HG03066 (cell line): ENCODE measurements around the gene FOXN3.

Experiments
- ATAC-seq: cut with Tn5 transposase; IDR thresholded peaks from one replicate; pipeline ENCODE4 v1.9.1; 2021; ENCODE audit warnings: low read depth; ENCODE audit not compliant: unreplicated experiment

Gene FOXN3, protein sequence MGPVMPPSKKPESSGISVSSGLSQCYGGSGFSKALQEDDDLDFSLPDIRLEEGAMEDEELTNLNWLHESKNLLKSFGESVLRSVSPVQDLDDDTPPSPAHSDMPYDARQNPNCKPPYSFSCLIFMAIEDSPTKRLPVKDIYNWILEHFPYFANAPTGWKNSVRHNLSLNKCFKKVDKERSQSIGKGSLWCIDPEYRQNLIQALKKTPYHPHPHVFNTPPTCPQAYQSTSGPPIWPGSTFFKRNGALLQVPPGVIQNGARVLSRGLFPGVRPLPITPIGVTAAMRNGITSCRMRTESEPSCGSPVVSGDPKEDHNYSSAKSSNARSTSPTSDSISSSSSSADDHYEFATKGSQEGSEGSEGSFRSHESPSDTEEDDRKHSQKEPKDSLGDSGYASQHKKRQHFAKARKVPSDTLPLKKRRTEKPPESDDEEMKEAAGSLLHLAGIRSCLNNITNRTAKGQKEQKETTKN

DNA sequence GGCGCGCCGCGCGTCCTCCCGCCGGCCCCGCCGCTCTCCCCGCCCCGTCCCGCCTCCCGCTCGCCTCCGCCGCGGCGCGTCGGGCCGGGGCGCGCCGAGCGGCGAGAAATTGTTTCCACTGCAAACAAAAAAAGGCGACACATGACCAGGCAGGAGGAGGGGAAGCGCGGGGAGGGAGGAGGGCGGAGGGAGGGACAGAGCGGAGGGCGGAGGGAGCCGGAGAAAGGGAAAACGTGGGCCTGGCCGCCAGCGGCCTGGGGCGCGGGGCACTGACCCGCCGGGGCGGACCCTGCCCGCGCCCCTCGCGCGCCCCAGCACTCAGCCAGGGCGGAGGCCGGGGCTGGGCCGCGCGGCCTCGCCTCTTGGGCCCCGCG is at the start of gene FOXN3:
TSS of gene FOXN3 (minus strand) at position 143 of the 374 bp plus-strand sequence. CDS start 4,757 bp downstream, outside the sequence.
- peak; percentile 41 for ATAC-seq

DNA sequence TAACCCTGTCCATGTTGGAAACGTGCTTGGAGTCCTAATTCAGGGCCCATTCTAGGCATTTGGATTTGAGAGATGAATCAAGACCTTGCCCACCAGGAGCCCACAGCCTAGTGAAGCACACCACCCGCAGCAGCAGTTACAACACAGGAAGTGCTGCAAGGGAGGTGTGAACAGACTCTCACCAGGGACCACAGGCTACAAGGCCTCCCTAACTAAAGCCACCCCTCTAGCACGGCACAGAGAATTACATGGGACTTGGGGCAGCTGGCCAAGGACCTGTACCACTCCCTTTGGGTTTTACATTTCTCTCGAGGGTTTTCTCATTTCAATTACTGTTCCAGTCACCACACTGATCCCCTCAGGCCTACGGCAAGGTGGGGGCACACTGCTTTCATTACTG is 49.5 kb upstream of the FOXN3 start:
- peak; percentile 50 for ATAC-seq

DNA sequence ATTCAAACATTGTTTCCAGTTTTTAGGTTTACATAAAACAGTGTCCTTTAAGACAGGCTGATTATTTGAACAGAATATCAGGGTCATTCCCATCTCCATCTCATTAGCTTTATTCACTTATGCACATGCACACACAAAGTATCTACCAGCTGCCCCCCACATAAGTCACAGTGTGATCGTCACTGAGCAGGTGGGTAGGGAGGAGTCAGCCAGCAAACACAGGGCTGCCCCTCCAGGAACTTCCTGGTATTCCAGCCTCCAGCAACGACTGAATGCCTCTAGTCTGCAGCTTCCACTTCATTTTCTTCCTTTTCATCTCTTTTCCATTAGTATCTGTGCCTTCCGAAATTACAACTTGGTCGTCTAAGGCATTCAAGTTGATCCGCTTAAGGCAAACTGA is 48.8 kb upstream of the FOXN3 start:
- ATAC-seq, result no peak

DNA sequence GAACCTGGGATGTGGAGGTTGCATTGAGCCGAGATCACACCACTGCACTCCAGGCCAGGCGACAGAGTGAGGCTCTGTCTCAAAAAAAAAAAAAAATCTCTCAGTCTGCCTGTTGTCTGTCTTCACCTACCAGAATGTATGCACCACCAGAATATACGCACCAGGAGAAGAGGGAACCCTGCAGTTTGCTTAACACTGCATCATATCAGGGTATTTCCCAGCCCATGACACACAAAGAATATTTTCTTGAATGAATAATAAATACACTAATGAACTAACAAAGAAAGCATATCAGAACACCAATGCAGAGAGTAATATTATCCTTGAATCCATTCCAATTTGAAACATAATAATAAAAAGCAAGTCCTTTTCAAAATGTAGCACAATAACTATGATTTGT is 44.2 kb upstream of the FOXN3 start:
- no peak for ATAC-seq

DNA sequence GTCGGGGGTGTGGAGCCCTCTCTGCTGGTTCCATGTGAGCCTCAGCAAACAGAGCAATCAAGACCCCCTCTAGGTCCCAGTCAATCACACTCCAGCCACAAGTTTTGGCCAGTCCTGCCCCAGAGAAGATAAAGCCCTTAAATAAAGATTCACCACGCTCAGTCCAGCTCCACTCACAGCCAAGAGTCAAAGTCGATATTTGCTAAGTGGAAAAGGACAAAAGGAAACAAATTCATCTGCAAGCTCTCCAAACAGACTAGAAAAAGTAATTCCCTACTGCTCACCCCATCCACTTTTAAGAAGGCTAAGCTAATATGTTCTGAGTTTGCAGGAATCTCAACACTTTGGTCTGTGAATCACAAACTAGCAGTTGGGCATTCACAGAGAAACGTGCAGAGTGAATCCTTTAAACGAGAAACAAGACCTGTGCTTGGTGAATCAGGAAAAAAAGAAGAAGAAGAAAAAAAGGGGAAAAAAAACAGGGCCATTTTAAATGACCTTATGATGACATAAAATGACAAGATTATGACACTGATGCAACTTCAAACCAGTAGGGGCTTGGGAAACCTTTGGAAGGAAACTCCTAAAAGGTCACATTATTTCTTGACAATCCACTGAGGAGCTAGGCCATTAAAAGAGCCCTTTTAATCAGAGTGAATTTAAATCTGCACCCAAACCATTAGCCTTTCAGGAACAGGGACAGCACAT is 41.8 kb upstream of the FOXN3 start:
- ATAC-seq, result no peak

DNA sequence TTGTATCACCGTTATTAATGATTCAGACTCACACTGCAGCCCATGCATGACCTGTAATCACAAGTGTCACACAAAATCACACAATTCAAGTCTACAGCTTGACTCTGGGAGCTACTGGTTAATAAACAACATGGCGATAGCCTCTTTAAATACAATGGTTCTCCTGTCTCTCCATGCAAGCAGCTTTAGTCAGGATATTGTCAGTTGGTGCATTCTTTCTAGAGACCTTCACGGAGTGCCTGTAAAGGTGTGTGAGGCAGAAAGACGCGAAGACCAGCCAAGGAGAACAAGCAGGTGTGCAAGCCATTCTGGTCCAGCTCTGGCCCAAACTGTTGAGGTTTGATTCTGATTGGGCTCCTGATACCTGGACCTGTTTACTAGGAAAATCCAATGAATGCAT is 40.0 kb upstream of the FOXN3 start:
- no peak for ATAC-seq

DNA sequence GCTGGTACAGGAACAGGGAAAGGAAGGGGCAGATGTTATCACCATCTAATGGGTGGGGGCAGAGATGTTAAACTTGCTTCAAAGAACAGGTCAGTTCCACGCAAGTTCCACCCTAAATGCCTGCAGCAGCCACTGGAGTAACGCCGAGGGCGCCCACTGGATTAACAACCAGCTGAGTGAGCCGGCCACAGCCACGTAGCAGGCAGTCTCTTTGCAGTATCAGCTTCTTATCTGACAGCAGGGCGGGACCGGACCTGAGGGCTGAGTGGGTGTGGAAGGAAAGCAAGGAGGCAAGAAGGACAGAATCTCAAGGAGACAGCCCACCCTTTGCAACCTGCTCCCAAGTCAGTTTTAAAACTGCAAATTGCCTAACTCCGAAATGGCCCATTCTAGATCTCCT is 38.4 kb upstream of the FOXN3 start:
- no peak for ATAC-seq

DNA sequence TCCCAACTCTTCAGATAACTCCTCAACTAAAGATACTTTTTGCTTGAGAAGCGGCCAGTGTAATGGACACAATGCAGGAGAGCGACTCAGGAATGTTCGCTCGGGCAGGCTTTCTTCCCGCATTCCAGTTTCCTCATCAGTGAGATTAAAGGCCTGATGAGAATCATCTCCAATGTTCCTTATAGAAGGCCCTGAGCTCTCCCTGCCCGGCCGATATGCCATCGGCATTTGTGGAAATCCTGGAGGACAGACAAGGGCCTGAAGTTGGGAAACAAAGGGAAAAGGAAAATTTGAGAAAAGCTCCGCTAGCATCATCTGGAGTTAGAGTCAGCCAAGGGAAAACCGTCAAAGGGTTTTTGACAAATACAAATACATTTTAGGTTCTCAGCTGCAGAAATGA is 38.0 kb upstream of the FOXN3 start:
- ATAC-seq, result no peak

DNA sequence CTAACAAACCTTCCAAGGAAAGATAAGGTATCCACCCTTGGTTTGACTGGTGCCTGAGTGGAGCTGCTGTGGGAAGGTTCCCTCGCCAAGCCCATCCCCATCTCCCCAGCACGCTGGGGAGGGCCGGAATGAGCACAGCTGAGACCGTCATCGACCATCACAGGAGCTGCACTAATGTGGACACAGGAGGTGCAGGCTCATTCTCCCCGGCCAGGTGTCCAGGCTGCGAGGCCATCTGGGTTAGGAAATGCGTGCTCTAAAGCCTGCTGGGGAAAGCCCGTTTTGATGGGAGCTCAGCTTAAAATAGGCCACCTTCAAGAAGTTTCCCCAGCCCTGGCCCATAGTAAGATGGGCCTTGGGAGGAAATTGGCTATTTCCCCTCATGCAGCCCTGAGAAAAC is 35.2 kb upstream of the FOXN3 start:
- no peak for ATAC-seq

DNA sequence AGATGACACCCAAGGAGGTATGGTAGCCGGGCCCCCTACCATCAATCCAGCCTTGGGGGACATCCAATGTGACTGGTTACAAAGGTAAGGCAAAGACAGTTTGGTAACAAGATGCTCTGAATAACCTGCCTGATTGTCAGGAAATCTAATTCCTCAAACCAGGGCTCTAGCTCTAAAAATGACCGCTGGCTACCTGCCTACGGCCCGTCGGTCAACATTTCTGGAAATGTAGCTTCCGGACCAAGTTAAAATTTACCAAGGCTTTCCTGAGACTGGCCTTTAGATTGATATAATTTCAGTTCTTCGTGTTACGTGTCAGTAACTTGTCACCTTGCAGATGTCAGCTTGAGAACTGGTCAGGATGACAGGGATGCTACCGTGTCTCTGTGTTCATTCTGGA is 34.2 kb upstream of the FOXN3 start:
- no peak for ATAC-seq

DNA sequence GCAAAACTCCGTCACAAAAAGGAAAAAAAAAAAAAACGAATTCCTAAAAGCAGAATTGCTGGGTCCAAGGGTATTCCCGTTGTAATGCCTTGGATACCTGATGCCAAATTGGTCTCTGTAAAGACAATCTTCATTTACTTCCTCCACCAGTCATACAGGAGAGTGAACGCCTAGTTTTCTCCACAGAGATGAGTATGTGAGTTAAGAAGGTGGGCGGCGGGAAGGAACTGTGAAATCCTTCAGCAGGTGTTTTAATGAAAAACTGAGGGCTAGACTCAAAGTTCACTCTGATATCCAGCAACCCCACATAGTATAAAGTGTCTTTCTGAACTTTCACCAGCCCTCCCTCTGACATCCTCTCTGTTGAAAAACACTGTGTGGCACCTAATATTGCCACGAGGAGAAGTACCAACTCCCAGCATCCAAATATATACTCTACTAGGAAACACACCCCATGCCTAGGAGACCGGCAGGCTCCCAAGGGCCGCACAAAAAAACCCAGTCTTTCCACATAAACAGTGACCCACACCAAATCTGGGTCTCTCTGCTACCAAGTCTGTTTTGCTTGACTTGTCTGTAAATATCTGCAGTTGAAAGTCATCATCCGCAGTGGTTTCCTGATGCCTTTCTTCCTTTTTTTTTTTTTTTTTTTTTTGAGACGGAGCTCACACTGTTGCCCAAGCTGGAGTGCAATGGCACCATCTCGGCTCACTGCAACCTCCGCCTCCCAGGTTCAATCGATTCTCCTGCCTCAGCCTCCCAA is 30.3 kb upstream of the FOXN3 start:
- ATAC-seq, result no peak

DNA sequence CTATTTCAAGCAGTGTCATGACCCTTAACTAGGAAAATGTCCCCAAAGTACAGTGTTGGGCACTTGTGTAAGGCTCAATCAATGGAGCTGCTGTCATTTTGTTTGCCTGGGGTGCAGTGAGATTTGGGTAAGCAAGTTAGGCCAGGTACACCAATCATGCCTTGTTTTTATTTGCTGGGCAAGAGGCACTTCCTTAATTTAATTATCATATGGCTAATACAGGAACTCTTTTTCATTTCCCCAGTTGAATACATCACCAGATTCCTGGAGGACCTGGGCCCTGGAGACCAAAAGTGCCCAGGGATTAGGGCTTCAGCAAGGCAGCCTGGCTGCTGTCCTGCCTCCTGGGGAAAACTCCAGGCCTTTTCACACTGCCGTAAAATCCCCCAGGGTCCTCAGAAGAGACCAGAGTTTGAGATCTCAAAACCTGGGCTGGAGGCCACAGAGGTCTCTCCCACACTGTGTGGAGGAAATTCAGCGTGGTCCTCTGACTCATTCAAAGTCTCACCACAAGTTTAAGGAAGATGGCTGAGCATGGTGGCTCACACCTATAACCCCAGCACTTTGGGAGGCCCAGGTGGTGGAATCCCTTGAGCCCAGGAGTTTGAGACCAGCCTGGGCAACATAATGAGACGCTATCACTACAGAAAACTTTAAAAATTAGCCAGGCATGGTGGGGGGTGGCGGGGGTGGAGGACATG is 28.4 kb upstream of the FOXN3 start:
- ATAC-seq, result peak; percentile 36

DNA sequence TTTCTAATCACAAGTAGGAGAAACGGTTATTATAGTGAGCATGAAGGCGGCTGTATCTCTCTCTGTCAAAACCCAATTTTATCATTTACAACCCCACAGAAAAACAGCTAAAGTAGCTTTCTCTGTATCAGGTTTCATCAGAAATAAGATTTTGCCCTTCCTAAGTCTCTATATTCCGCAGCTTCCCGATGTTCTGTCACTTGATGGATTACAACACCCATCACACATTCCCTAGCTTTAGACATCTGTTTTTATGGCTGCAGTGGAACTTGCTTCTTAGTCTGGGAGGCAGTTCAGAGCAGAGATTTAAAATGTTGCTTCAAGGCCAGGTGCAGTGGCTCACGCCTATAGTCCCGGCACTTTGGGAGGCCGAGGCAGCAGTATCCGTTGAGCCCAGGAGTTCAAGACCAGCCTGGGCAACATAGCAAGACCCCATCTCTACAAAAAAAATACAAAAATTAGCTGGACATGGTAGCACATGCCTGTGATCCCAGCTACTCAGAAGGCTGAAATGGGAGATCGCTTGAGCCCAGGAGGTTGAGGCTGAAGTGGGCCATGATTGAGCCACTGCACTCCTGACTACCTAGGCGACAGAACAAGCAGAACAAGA is 27.6 kb upstream of the FOXN3 start:
- no peak for ATAC-seq

DNA sequence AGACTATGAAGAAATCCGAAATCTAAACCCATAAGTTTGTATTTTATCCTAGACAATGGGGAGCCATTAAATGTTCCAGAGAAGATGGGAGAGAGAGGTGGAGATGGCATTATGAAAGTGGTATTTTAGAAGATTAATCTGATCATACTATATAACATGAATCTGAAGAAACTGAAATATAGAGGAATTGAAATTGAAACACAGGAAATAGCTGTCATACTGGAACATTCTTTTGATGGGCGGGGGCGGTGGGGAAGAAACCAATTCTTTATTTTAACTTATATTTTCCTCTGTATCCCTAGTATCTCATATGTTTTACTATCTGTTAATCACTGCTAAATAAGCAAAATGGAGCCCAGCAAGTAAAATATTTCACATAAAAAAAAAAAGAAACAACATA is 27.0 kb upstream of the FOXN3 start:
- peak; percentile 37 for ATAC-seq

DNA sequence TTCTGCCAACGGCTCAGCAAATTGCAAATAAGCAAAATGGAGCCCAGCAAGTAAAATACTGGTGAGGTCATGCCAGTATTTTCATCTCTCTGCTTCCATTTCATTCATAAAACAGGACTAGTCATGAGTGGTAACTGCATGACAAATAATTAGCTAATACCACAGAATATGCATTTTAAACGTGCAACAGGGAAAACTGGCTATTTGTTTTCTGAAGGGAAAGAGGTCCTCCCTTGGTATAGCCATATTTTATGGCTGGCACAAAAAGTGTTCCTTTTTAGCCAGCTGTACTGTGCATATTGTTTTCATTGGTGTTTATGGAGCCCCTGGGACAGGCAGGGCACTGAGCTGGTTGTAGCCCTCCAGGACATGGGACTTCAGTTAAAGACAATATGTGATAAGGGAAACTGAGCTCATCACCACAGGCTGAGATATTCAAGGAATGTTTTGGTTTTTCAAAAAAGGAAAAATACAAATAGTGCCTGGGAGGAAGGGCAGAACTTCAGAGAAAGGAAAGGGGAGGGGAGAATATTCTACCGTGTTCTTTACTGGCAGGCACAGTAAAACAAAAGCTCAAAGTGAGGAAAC is 26.1 kb upstream of the FOXN3 start:
- ATAC-seq, result no peak

DNA sequence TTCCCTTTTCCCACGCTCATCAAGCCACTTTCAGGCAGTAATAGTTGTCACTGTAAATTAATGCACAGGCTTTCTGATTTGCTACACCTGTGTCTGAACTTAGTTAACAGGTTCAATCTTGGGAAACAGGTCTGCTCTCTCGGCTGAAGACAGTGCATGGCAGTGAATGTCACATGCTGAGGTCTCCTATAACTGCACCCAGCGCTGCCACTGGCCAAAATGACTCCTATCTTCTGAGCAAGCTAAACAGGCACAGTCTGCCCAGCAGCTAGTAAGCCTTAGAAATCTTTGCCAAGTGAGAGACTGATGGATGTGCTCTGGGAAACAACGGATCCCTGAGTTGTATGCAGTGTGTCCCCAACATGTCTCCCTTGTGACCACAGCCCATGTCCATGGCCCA is 25.2 kb upstream of the FOXN3 start:
- no peak for ATAC-seq

DNA sequence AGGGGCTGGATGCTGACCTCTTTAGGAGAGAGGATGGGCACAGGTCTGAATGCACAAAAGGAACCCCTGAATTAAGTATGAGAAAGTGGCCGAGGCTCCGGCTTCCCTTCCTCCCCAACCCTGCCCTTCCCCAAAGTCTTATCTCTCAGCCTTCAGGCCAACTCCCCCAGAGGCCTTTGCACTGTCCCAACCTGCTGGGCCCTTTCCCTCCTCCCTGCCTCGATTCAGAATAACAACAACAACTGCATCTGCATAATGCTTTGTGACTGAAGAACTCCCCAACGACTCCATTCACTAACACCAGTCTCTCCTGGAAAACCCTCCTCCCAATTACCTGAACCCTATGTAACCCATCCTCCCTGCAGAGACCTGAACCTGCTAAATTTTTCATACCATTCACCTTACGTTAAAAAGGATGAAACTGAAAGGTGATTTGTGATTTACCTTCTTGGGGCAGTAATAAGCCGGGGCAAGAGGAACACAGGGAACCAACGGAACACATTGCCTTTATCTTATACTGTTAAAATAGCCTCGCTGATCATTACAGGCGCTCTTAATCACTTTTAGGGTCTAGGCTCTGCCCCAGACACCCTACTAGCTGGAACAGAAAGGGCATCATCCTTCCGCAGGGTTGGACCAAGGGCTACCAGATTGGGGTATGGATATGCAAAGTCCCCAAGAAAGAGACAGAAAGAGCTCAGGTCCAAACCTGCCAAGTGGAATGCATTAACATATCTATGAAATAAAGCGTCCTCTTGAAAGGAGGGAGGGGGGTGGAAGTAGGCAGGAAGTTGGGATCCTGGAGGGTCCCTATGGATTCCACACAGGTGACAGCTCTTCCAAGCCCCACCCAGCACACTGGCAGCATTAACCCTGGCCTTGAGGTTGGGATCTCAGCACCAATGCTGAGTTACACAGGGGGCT is 24.2 kb upstream of the FOXN3 start:
- no peak for ATAC-seq

DNA sequence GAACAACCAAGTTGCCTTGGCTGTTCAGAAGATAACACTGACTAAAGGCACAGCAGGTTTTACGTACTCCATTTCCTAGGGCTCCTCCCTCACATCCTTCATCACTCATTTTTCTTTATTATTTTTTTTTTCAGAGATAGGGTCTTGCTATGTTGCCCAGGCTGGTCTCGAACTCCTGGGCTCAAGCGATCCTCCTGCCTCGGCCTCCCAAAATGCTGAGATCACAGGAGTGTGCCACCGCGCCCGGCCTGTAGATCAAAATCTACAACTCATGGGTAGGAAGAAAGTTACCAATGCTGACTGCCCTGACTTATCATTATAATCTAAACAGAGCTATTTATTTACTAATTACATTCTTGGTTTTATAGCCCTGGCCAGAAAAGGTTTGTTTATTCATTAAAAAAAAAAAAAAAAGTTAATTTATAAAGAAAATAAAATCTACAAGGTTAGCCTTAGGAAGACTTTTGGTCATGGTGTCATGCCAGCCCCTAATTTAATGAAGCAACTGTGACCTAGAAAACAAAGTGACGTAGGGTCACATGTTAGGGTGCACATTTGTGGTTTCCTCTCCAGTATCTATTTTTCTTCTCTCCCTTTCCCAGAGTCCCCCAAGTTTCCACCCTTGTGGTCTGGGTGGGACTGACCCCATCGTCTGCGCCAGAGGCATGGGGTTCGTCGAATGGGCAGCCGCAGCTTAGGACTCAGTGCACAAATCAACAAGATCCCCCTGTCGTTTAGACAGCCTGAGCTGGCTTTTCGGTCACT is 19.0 kb upstream of the FOXN3 start:
- ATAC-seq, result no peak
